ENCODE data around the gene LGALS3BP.

LGALS3BP gene

GRCh38 chr17:78976907-78977680 is 2.6 kb downstream of the LGALS3BP start:
- no peak for TF ChIP-seq CTCF (IDR thresholded peaks at IDR 0.05; ENCODE audit: low read depth, low read length)
- in situ Hi-C loops (cut with HindIII; ENCODE audit: low sequenced_read_pairs), result no loop called here
- no peak overlapping the region for H3K4me3 ChIP-seq (ENCODE audit: low read depth, low read length)
- DNase-seq (ENCODE audit: low read depth, low spot score), result no peak

- TF ChIP-seq CTCF (IDR thresholded peaks at IDR 0.05; ENCODE audit: low read depth, low read length), result no peak
- H3K4me3 ChIP-seq (ENCODE audit: low read depth, low read length), result no peak overlapping the region
- in situ Hi-C loops (cut with HindIII; ENCODE audit: low sequenced_read_pairs), result no loop called here
- DNase-seq (ENCODE audit: low read depth, low spot score), result peak; percentile 75
Observed at GRCh38 chr17:78974635-78975591, 4.8 kb downstream of the LGALS3BP start.

- DNase-seq (ENCODE audit: low read depth, low spot score), result no peak
- in situ Hi-C loops (cut with HindIII; ENCODE audit: low sequenced_read_pairs), result no loop called here
- H3K4me3 ChIP-seq (ENCODE audit: low read depth, low read length), result no peak overlapping the region
- no peak for TF ChIP-seq CTCF (IDR thresholded peaks at IDR 0.05; ENCODE audit: low read depth, low read length)
Observed at GRCh38 chr17:78973792-78974520, 5.8 kb downstream of the LGALS3BP start.

- no peak for TF ChIP-seq CTCF (IDR thresholded peaks at IDR 0.05; ENCODE audit: low read depth, low read length)
- no peak for DNase-seq (ENCODE audit: low read depth, low spot score)
- in situ Hi-C loops (cut with HindIII; ENCODE audit: low sequenced_read_pairs), result no loop called here
- H3K4me3 ChIP-seq (ENCODE audit: low read depth, low read length), result no peak overlapping the region
Observed at GRCh38 chr17:78973196-78973595, 6.5 kb downstream of the LGALS3BP start.

- in situ Hi-C loops (cut with HindIII; ENCODE audit: low sequenced_read_pairs), result no loop called here
- no peak for TF ChIP-seq CTCF (IDR thresholded peaks at IDR 0.05; ENCODE audit: low read depth, low read length)
- no peak overlapping the region for H3K4me3 ChIP-seq (ENCODE audit: low read depth, low read length)
- no peak for DNase-seq (ENCODE audit: low read depth, low spot score)
Observed at GRCh38 chr17:78972507-78973105, 7.1 kb downstream of the LGALS3BP start.

Data from astrocyte of the spinal cord (primary cell).